SK-N-SH treated with all-trans-retinoic acid at 6 μM for 48 hours (cell line): Measurements from ENCODE around the gene PPP4R1.

ENCODE experiments used
- ATAC-seq: fragments of 200-7000 bp; cut with Tn5 transposase; 3 replicates; pipeline ENCODE4 v1.9.1; 2020; ENCODE audit warnings: mild to moderate bottlenecking, moderate library complexity
- BACH2 ChIP-seq: fragments of 250-450 bp; sonication (Bioruptor Pico); IDR thresholded peaks from 2 replicates; pipeline ENCODE4 v1.9.0; 2021; ENCODE audit warnings: mild to moderate bottlenecking, borderline replicate concordance
- CREB5 ChIP-seq: fragments of 250-450 bp; sonication (Bioruptor Pico); IDR thresholded peaks from 2 replicates; pipeline ENCODE4 v1.5.1; 2020; ENCODE audit warnings: low read depth, mild to moderate bottlenecking, moderate library complexity
- CSRNP3 ChIP-seq: fragments of 250-450 bp; sonication (Bioruptor Pico); IDR thresholded peaks from 2 replicates; pipeline ENCODE4 v1.5.1; 2021; ENCODE audit warnings: mild to moderate bottlenecking, moderate library complexity
- GLIS3 ChIP-seq: fragments of 250-450 bp; sonication (Bioruptor Pico); IDR thresholded peaks from 2 replicates; pipeline ENCODE4 v1.5.0; 2020; ENCODE audit warnings: mild to moderate bottlenecking, moderate library complexity
- ISL1 ChIP-seq: fragments of 250-450 bp; sonication (Bioruptor Pico); IDR thresholded peaks from 2 replicates; pipeline ENCODE4 v2.1.2; 2022; ENCODE audit warnings: mild to moderate bottlenecking, moderate library complexity
- OSR1 ChIP-seq: fragments of 250-450 bp; sonication (Bioruptor Pico); IDR thresholded peaks from 2 replicates; pipeline ENCODE4 v1.8.0; 2022; ENCODE audit warnings: moderate library complexity, mild to moderate bottlenecking, inconsistent platforms
- PATZ1 ChIP-seq: fragments of 250-450 bp; sonication (Bioruptor Pico); IDR thresholded peaks from 2 replicates; pipeline ENCODE4 v1.8.0; 2020; ENCODE audit warnings: mild to moderate bottlenecking, moderate library complexity, borderline replicate concordance
- POU6F1 ChIP-seq: fragments of 250-450 bp; sonication (Bioruptor Pico); IDR thresholded peaks from 2 replicates; pipeline ENCODE4 v1.8.0; 2021; ENCODE audit warnings: low read depth, mild to moderate bottlenecking, moderate library complexity, borderline replicate concordance
- PPARA ChIP-seq: fragments of 250-450 bp; sonication (Bioruptor Pico); IDR thresholded peaks from 2 replicates; pipeline ENCODE4 v1.5.0; 2020; ENCODE audit warnings: mild to moderate bottlenecking, borderline replicate concordance
- RARB ChIP-seq: fragments of 250-450 bp; sonication (Bioruptor Pico); IDR thresholded peaks from 2 replicates; pipeline ENCODE4 v1.8.0; 2021; ENCODE audit warnings: mild to moderate bottlenecking, moderate library complexity
- SNAI2 ChIP-seq: fragments of 250-450 bp; sonication (Bioruptor Pico); IDR thresholded peaks from 2 replicates; pipeline ENCODE4 v1.5.0; 2020; ENCODE audit warnings: mild to moderate bottlenecking, moderate library complexity
- TCF4 ChIP-seq: fragments of 250-450 bp; sonication (Bioruptor Pico); IDR thresholded peaks from 2 replicates; pipeline ENCODE4 v1.8.0; 2021; ENCODE audit warnings: mild to moderate bottlenecking, moderate library complexity, borderline replicate concordance
- ZC3H10 ChIP-seq: fragments of 250-450 bp; sonication (Bioruptor Pico); IDR thresholded peaks from 2 replicates; pipeline ENCODE4 v1.5.1; 2021; ENCODE audit warnings: mild to moderate bottlenecking, moderate library complexity
- ZFP30 ChIP-seq: fragments of 450-650 bp; formaldehyde crosslinking; IDR thresholded peaks from 2 replicates; pipeline ENCODE4 v1.5.0; 2022; ENCODE audit warnings: mild to moderate bottlenecking, moderate library complexity

Gene PPP4R1

GRCh38 chr18:9661564-9661963 is 47.2 kb upstream of the PPP4R1 start:
- TF ChIP-seq TCF4 (CRISPR knock-in tag): no peak
- TF ChIP-seq, all 23 proteins: peak for 0
- peak; percentile 82 for ATAC-seq

GRCh38 chr18:9659499-9660375 is 45.4 kb upstream of the PPP4R1 start:
- TF ChIP-seq PATZ1 (CRISPR knock-in tag) (no peak), GLIS3 (no peak)
- ATAC-seq: no peak

- no peak for TF ChIP-seq TCF4 (CRISPR knock-in tag)
- TF ChIP-seq CSRNP3 (CRISPR knock-in tag): no peak
- no peak for TF ChIP-seq BACH2 (CRISPR knock-in tag)
- TF ChIP-seq PPARA (CRISPR knock-in tag): no peak
- no peak for TF ChIP-seq SNAI2 (CRISPR knock-in tag)
Measured at GRCh38 chr18:9658087-9658641, 43.8 kb upstream of the PPP4R1 start.

GRCh38 chr18:9655232-9655767 is 40.9 kb upstream of the PPP4R1 start:
- no peak; the same call in 2 of the 3 replicates for ATAC-seq
- TF ChIP-seq POU6F1 (no peak), BACH2 (CRISPR knock-in tag) (no peak), ISL1 (CRISPR knock-in tag) (no peak; the same call in none of the 2 replicates), CREB5 (CRISPR knock-in tag) (no peak), TCF4 (CRISPR knock-in tag) (no peak), PATZ1 (CRISPR knock-in tag) (no peak), ZFP30 (no peak), RARB (no peak), CSRNP3 (CRISPR knock-in tag) (no peak), OSR1 (CRISPR knock-in tag) (no peak), ZC3H10 (CRISPR knock-in tag) (no peak), PPARA (CRISPR knock-in tag) (no peak)

More at GRCh38 chr18:9658087-9658641, 43.8 kb upstream of the PPP4R1 start:
- no peak for ATAC-seq
